SKM-1 (cell line): Measurements from ENCODE around the gene UBA52.
"Not testable (repeated sequence)": the region's sequence is repeated elsewhere in the genome, so short reads cannot be mapped to it uniquely, and the experiment has no call there.

Source experiments
- DNase-seq: peaks from one replicate; lab custom pipeline; 2025; ENCODE audit not compliant: unreplicated experiment; lab: John Stamatoyannopoulos, UW

UBA52 gene

DNA sequence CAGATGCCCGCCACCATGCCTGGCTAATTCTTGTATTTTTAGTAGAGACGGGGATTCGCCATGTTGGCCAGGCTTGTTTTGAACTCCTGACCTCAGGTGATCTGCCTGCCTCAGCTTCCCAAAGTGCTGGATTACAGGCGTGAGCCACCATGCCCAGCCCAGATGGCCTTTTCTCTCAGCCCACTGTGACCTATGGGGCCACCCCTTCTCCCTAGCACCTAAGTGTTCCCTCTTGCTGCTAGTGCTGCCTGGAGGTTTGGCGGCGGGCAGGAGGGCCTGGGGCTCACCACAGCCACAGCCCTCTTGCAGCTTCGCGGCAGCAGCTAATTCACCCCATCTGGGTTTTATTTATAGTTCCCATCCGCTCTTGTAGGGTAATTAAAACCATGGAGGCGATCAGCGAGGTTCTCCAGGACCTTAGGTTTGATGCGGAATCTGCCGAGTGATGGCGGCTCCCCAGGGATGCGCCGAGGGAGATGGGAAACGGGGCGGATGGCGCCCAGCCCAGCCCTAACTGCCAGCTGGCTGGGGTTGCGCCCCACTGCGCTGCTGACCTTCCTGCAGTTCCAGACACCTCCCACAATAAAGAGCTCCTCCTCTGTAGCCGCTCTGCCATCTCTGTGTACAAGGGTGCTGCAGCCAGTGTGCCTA is 20.2 kb downstream of the UBA52 start:
- no peak for DNase-seq

DNA sequence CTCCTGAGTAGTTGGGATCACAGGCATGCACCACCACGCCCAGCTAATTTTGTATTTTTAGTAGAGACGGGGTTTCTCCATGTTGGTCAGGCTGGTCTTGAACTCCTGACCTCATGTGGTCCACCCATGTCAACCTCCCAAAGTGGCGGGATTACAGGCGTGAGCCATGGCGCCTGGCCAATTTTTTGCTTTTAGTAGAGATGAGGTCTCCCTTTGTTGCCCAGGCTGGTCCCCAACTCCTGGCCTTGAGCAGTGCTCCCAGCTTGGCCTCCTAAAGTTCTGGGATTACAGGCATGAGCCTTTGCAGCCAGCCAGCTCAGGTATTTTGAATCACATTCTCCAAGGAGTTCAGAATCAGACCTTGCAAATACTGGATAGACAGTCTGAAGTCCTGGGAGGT is 21.1 kb downstream of the UBA52 start:
- DNase-seq = not testable (repeated sequence)

DNA sequence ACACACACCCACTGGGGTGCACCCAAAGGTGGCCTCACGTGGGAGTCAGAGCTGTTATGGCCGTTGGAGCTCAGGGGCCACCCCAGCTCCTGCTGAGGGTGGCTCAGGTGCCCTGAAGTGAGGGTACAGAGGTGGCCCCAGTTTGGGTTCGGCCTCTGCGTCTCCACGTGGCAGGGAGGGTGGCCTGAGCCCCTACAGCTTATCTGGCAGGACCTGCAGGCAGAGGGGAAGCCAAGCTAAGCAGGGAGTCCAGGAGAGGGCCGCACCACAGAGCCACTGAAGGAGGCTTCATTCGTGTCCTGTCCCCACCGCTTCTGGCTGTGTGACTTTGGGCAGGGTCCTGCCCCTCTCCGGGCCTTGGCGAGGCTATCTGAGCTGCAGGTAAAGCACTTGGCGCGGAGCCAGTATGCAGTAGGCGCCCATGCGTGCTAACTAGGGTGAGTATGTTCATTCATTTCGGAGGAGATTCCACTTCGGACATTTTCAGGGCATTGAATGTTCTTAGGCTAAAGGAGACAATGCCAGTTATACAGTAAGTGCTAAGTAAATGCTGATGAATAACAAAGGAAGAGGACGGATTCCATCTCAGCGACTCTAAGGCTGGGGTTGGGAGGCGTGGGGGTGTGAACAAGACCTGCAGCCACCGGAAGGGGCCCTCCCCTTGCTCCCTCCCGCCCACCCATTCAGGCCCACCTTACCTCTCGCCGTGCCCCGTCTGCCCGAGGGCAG is 21.9 kb downstream of the UBA52 start:
- DNase-seq = no peak

DNA sequence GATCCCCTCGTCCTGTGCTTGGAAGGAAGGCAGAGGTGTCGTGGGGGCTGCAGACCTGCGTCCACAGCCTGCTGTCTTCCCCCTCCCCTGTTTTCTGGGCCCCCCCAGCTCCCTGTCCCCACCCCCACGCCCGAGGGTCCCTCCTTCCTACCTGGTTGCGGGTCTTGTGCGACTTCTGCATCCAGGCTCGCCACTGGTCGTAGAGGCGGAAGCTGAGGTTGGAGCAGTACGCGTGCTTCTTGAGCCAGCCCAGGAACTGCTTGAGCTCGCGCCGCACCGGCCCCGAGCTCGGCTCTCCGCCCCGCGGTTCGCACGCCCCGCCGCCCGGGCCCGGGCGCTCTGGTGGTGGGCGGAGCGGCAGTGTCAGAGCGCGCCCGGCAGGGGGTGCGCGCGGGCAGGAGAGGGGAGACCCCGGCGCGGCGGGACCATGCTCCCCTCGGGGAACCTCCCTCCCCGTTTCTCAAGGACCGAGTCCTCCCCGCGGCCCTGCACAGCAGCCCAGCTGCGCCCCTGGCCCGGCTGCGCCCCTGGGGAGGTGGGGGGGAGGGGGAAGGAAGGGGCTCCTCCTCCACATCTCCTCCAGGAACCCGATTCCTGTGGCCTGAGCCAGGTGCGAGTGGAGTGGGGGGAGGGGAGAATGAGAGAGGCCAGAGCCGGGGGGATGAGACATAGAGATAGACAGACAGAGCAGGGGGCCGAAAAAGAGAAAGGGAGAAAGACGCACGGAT is 22.6 kb downstream of the UBA52 start:
- DNase-seq = peak; percentile 50

DNA sequence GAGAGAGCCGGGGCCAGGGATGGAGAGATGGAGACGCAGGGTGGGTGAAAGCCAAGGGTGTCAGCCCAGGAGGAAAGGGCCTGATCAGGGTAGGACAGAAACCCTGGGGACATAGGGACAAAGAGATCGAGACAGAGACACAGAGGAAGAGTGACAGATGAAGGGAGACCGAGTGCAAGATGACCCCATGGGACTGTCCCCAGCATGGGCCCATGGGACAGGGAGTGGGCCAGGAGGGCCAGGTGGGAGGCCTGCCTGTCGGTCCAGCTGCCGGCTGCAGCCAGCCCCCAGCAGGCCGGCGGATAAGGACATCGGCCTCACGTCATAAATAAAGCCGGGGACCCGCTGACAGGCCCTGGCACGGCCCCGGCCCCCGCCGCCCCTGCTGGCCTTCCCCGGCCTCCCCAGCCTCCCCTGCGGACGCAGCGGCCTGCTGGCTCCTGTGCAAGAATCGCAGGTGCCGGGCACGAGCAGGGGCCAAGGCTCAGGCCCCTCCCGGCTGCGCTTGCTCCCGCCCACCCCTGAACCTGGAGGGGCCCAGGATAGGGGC is 23.2 kb downstream of the UBA52 start:
- no peak for DNase-seq

DNA sequence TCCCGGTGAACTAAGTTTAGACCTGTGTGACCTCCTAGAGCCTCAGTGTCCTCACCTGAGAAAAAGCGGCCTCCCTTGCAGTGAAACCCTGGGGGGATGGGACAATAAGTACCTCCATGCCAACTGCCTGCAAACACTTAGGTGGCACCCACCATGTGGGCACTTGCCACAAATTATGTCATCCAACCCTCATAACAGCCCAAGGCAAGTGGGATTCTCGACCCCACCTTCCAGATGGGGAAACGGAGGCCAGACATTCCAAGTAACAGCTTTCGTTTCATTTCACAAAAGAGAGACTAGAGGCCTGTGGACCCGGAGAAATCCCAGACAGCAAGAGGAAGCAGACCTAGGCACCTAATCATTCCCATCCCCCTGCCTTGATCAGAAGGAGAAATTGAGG is 23.8 kb downstream of the UBA52 start:
- DNase-seq = no peak

DNA sequence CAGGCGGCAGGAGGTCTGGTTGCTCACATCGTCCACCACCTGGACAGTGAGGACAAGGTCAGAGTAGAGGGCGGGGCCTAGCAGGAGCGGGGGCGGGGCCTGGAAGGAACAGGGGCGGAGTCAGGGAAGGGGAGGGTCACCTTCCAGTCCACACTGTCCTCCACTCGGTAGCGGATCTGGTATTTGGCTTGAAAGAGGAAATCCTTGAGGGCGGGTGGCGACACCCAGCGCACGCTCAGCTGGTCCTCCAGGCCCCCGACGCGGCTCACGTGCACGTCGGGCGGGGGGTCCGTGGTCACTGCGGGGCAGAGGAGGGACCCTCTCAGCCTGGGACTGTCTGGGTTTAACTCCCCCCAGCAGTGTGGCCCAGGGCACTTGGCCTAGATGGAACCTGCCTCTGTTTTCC is 25.1 kb downstream of the UBA52 start:
- no peak for DNase-seq

DNA sequence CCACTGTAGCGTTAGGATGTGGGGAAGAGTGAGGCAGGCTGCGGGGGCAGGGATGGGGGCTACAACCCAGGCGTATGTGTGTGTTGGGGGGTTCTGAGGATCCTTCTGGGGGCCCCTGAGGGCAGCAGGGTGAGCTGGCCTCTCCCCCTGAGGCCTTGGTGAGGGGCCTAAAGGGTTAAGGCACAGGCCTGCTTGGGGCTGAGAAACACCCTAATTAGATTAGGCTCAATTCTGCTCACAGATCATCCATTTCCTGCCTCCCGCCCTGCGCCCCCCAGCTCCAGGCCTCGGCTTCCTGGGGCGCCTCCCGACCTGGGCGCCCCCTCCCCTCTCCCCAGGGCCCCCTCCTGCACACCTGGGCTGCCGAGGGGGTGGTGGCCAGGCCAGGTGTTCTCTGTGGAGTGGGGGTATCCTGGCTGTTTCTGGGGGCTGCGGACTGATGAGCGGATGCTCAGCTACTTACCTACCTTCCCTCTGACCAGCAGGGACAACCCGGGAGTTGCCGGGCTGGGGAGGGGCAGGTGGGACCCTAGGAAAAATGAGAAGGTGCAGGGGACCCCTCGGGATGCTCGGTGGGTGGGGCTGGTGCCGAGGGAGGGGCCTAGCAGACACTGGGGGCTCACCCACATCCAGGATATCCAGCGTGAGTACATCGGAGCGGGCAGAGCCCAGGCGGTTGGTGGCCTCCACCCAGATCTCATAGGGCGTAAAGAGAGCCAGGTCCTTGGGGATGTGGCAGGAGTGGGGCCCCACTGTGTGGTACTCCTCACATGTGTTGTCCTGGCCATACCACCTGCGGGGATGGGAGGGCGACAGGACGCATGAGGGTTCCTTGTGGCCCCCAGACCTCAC is 26.4 kb downstream of the UBA52 start:
- no peak for DNase-seq

DNA sequence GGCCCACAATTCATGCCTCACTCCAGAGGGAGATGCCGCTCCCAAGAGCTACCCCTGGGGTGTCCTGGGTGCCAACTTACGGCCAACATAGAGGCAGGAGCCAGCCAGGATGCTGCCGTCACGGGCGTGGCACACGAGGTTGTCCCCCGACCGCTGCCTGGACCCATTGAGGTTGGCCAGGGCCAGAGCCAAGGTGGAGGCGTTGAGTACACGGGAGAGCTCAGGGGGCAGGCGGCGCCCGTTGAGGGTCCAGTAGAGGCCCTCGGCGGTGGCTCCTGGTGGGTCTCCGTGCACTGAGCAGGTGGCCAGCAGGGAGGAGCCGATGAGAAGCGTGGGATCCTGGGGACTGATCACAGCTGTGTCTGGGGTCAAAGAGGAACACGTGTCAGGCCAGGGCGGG is 27.8 kb downstream of the UBA52 start:
- DNase-seq = no peak

DNA sequence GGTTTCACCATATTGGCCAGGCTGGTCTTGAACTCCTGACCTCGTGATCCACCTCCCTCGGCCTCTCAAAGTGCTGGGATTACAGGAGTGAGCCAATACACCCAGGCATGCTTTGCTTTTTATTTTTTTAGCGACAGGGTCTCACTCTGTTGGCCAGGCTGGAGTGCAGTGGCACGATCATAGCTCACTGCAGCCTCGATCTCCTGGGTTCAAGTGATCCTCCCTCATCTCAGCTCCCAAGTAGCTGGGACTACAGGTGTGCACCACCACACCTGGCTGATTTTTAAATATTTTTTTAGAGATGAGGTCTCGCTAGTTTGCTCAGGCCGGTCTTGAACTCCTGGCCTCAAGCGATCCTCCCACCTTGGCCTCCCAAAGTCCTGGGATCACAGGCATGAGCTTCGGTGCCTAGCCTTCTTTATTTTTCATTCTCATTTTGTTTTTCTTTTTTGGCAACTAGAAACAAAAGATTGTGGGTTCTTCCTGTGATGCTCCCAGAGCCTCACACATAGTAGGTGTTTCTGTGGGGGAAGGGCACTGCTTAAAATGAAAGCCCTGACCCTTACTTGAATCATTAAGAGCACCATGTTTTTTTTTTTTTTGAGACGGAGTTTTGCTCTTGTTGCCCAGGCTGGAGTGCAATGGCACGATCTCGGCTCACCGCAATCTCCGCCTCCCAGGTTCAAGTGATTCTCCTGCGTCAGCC is 29.2 kb downstream of the UBA52 start:
- DNase-seq = not testable (repeated sequence)

DNA sequence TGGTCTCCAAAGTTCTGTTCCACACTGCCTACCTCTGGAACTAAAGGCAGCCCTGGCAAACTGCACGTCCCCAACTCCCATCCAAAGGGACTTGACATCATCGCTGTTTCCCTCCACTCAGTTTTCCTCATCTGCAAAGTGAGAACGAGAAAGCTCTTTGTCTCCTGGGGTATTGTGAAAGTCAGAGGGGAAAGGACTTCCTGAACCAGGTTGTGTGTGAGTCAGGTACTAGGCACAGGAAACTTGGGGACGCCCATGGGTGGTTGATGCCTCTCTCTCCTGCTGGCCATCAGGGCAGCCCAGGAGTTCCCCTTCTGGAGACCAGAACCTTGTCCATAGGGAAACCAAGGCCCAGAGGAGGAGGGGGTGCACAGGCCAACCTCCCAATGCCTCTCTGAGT is 30.2 kb downstream of the UBA52 start:
- no peak for DNase-seq

DNA sequence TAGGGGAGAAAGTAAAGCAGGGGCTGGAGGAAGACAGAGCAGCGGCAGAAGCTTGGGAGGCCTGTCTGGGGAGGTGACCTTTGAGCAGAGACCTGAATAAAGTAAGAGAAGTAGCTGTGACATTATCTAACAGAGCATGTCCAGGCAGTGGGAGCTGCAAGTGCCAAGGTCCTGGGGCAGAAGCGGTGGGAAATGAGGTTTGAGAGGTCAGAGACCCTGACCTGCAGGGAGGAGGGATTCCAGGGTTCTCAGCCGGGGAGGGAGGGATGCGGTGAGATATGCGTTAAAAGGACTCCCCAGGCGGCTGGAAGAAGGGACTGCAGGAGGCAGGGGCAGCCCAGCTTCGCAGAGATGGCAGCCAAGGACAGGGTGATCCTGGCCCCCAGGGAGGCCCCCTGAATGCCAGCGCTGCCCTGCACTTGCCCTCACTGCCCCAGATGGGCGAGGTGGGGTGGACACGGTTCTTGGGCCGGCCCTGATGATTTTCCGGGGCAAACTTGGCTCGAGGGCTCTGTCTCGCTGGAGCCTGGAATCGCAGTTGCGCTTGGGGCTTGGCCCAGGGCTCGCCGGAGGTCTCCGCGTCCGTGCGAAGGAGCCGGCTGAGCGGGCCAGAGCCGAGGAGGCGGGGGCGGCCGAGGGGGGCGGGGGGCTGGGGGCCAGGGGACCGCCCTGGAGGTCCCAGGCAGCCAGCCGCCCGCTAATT is 31.7 kb downstream of the UBA52 start:
- DNase-seq = no peak

DNA sequence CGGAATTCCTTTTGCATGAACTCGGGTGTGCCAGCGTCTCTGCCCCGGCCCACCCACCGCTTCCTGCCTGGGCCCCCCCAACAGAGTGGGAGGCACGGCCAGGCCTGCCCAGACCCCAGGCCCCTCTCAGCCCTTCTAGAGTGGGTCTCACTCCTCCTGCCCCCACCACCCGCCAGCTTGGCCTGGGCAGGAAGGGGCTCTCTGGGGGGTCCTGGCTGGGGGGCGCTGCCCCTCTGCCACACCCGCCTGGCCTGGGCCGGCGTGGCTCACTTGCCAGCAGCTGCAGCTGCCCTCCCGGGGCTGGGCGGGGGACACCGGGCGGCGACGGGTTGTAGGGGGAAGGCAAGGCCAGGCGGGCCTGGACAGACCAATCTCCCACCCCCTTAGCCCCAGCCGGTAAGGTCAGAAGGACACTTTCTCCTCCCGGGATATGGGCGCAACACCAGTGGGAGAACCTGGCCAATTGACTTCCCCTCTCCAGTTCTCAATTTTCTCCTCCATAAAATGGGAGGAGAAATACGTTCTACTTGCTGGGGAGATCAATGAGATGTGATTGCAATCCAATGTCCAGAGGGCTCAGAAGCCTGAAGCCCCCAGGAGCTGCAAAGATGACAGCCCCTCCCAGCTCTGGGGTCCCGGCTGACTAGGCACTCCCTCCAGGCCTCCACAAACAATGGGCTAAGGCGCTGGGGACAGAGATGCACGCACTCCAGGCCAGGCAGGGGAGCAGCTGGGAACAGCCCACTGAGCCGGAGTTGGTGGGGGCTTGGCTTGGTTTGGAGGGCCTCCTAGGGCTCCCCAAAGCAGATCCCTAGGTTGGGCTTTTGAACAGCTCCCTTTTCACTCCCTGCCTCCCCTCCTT is 32.5 kb downstream of the UBA52 start:
- no peak for DNase-seq

DNA sequence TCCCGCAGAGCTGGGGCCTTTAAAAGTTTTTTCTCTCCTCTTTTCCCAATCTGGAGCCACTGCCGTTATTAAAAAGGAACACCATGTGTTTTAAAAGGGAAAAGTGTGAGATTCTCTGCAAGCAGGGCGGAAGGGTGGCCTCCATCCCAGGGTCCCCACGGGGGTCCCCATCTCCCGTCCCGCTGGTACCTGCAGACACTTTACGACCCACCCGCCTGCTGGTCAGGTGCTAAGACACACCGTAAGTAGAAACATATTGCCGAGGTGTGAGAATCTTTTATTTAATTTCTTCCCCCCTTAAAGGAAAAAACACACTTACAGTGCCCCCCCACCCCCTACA is 33.1 kb downstream of the UBA52 start:
- no peak for DNase-seq

DNA sequence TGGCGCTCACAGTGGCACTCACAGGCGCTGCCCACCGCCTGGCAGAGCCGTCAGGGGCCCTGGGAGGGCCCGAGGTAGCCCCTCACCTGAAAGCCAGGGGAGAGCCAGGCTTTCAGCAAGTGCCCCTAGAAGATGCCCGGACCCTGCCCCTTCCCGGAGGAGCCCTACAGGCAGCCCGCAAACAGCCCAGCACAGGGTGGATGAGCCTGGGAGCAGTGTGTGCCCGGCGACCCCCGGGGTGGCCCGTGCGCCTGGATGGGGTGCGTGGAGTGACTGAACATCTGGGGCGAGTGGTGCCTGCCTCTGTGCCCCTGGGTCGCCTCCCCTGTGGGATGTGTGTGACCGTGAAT is 33.5 kb downstream of the UBA52 start:
- DNase-seq = no peak

DNA sequence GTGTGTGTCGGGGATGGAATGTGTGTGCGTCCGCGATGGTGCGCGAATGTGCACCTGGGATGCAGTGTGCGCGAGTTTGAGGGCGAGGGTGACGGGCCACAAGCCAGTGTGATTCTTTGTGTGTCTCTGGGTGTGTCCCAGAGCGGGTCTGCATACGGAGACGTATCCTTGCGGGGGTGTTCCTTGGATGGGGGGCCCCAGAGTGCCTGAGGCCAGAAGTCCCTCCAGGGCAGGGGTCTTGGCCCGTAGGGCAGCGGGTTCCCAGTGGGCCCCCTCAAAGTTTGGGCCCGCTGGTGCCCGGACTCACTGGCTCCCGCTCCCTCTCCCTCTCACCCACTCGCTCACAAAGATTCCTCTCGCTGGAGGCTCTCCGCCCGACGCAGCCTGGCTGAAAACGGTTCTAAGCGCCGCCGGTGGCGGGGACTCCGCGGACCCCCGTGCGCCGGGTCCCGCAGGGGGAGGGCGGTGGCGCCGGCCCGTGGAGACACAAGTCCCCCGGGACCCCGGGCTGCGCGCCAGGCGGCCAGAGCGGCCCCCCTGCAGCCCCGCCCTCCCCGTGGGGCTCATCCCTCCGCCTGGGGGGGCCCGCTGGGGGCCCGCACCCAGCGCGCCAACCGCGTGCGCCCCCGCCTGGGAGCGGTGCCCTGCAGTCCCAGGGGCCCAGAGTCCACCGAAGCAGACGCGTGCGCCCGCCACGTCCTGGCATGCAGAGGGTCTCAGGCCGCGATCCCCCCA is 34.1 kb downstream of the UBA52 start:
- DNase-seq = no peak

DNA sequence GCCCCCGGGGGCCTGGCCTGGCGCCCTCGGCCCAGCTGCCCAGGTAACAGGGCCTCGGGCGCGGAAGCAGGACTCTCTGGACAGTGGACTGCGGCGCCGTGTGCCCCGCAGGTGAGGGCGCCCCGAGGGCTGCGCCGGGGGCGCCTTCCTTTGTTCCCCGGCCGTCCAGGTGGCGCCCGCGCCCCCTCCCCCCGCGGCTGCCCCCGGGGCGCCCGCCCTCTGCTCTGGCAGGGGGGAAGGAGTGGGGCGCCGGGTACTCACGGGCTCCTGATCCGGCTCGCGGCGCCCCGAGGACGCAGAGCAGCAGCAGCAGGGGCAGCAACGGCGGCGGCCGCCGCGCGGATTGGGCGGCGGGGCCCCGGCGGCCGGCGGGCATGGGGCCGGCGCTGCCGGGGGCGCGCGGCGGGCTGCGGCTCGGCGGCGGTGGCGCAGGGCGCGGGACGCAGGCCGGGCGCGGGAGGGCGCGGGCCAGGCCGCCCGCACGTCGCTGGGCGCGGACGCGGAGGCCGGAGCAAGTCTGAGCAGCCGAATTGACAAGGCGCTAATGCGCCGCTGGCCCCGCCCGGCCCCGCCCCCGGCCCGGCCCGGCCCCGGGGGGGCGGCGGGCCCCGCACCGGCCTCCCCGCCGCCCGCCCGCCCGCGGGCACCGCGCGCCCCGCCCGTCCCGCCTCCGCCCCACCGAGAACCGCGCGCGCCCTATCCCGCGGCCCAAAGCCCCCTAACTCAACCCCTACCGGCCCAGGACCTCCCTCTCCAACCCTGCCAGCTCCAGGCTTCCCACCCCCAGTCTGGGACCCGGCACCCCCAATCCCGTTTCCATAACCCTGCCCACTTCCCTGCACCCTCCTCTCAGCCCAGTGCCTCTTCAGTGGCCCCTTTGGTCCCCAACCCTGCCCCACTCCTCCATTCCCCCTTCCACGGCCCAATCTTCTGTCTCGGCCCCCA is 34.9 kb downstream of the UBA52 start, which contains the start of gene CRLF1:
CRLF1 (minus strand) TSS at position 519 of the 945 bp plus-strand sequence; CDS start at position 376, 143 bp downstream.
- no peak for DNase-seq
